Stomach (tissue), 4 donors: ENCODE data around the gene LPAR3.

Experiments
- POLR2A ChIP-seq, 4 donors: fragments of 450-650 bp; IDR thresholded peaks; one replicate each; pipeline ENCODE4 v1.6.1; 2016; ENCODE audit warnings: antibody characterized with exemption in 4 of 4, control low read depth in 2 of 4, mild to moderate bottlenecking in 1 of 4, moderate library complexity in 1 of 4
- POLR2AphosphoS5 ChIP-seq, 3 donors: sonication (generic); formaldehyde crosslinking; IDR thresholded peaks; one replicate each; pipeline ENCODE4 v1.6.1; 2016; ENCODE audit warnings: antibody characterized with exemption in 3 of 3
- TF ChIP-seq, protein P1 (sequence below), 7 experiments: fragments of 450-650 bp in 4 of 7; fragments of 200-600 bp in 3 of 7; sonication (generic) in 3 of 7; IDR thresholded peaks; one replicate each; pipeline ENCODE4 v1.5.1; 2016 to 2019; ENCODE audit warnings: antibody characterized with exemption in 7 of 7, control low read depth in 2 of 7, mild to moderate bottlenecking in 1 of 7

DNA sequence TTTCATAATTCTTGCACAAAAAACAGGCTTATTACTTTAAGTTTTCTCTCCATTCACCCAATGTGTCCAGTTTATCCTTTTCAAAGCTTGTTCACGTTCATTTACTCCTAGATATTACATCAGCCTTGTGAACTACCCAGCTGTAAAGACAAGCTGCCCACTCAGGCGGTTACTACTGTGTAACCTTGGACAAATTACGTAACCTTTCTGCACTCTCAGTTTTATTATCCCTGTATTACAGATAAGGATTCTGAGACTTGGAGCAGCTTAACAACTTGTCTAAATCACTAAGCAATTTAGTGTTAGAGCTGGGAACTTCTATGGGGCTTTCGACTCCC lies 20.5 kb upstream of the LPAR3 start:
- TF ChIP-seq, protein P1, sequence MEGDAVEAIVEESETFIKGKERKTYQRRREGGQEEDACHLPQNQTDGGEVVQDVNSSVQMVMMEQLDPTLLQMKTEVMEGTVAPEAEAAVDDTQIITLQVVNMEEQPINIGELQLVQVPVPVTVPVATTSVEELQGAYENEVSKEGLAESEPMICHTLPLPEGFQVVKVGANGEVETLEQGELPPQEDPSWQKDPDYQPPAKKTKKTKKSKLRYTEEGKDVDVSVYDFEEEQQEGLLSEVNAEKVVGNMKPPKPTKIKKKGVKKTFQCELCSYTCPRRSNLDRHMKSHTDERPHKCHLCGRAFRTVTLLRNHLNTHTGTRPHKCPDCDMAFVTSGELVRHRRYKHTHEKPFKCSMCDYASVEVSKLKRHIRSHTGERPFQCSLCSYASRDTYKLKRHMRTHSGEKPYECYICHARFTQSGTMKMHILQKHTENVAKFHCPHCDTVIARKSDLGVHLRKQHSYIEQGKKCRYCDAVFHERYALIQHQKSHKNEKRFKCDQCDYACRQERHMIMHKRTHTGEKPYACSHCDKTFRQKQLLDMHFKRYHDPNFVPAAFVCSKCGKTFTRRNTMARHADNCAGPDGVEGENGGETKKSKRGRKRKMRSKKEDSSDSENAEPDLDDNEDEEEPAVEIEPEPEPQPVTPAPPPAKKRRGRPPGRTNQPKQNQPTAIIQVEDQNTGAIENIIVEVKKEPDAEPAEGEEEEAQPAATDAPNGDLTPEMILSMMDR (IDR thresholded peaks at IDR 0.05), result no peak
- TF ChIP-seq POLR2A (IDR thresholded peaks at IDR 0.05) (no peak), POLR2AphosphoS5 (IDR thresholded peaks at IDR 0.05) (no peak)
